MCF 10A (cell line): ENCODE data around the gene EFNB1. TPM values are rescaled to one million over a fixed set of nuclear protein-coding genes. Genes with fewer than 3 reads are reported as not detected.

ENCODE experiments used
- BruUV-seq: library from RNA; stranded (reverse); fragments of 400-500 nt; replicated peaks from 2 replicates; lab custom pipeline; 2021; lab: Mats Ljungman, UMichigan
- CTCF ChIA-PET: fragments of 300-600 bp; sonication (Branson Sonifier 250); formaldehyde crosslinking; extraction: SDS; loops from one replicate; lab custom pipeline; 2021; ENCODE audit warnings: antibody characterized with exemption, inconsistent platforms; lab: Yijun Ruan, JAX
- POLR2A ChIA-PET: fragments of 300-600, 350-650 bp; sonication (Branson Sonifier 250); formaldehyde crosslinking; extraction: SDS; loops from one replicate; lab custom pipeline; 2020; ENCODE audit warnings: antibody characterized with exemption, inconsistent platforms; lab: Yijun Ruan, JAX
- DNase-seq: peaks from one replicate; pipeline ENCODE4 v3.0.0-alpha.2; 2018; ENCODE audit not compliant: unreplicated experiment
- H3K27ac Mint-ChIP-seq: one replicate; pipeline ENCODE4 v1.8.0; 2022; ENCODE audit warnings: mild to moderate bottlenecking, low read depth, mixed read lengths; ENCODE audit not compliant: unreplicated experiment
- H3K27me3 Mint-ChIP-seq: one replicate; pipeline ENCODE4 v1.8.0; 2022; ENCODE audit warnings: mixed read lengths; ENCODE audit not compliant: insufficient read depth, unreplicated experiment
- H3K36me3 Mint-ChIP-seq: one replicate; pipeline ENCODE4 v1.8.0; 2022; ENCODE audit warnings: mild to moderate bottlenecking, moderate library complexity, mixed read lengths; ENCODE audit not compliant: insufficient read depth, unreplicated experiment
- H3K4me1 Mint-ChIP-seq: one replicate; pipeline ENCODE4 v1.8.0; 2022; ENCODE audit warnings: mixed read lengths; ENCODE audit not compliant: insufficient read depth, unreplicated experiment
- H3K4me3 Mint-ChIP-seq: one replicate; pipeline ENCODE4 v1.8.0; 2022; ENCODE audit warnings: mild to moderate bottlenecking, moderate library complexity, mixed read lengths; ENCODE audit not compliant: unreplicated experiment
- H3K9me3 Mint-ChIP-seq: one replicate; pipeline ENCODE4 v1.8.0; 2022; ENCODE audit warnings: mixed read lengths; ENCODE audit not compliant: unreplicated experiment
- CTCF ChIP-seq: fragments of 200-600 bp; IDR thresholded peaks from one replicate; pipeline ENCODE4 v1.8.0; 2022; ENCODE audit warnings: antibody characterized with exemption, mild to moderate bottlenecking; ENCODE audit not compliant: unreplicated experiment
- intact Hi-C: fragments of 100-400 bp; cut with micrococcal nuclease; formaldehyde crosslinking; loops from 2 replicates; pipeline ENCODE4 v1.14.1; 2022
- total RNA-seq: library from RNA; stranded (reverse); gene quantifications from 2 replicates; pipeline ENCODE4 v1.2.3, GENCODE V29; 2022

EFNB1 gene
- total RNA-seq, 1 experiment from 2014 or later, result 42.9 TPM

GRCh38 chrX:68878977-68879645 lies 50.3 kb downstream of the EFNB1 start:
- ChIA-PET POLR2A (interaction anchor here (1.0 to 1.7 kb wide), 6 partner anchors 14 to 51 kb away, joined by 3 to 5 read pairs (median 4); partner anchors contain the start of gene EFNB1), CTCF (interaction anchor here (0.6 to 1.3 kb wide), 11 partner anchors 9 to 258 kb away, joined by 3 to 6 read pairs (median 3); no protein-coding TSS in a partner anchor)
- H3K27ac Mint-ChIP-seq, result no peak overlapping the region
- no peaks in the 10 kb centered on the region for H3K9me3 Mint-ChIP-seq
- no peak for TF ChIP-seq CTCF
- H3K36me3 Mint-ChIP-seq, result peaks cover 6% of the 10 kb centered on the region
- H3K27me3 Mint-ChIP-seq, result peaks cover 48% of the 10 kb centered on the region
- no peaks in the 10 kb centered on the region for H3K4me1 Mint-ChIP-seq
- no TSS peak for BruUV-seq
- H3K4me3 Mint-ChIP-seq, result no peak overlapping the region
- intact Hi-C loops, result no loop called here
- DNase-seq, result peak; percentile 80

GRCh38 chrX:68880846-68881552 lies 52.2 kb downstream of the EFNB1 start:
- H3K9me3 Mint-ChIP-seq, result no peaks in the 10 kb centered on the region
- no peak overlapping the region for H3K4me3 Mint-ChIP-seq
- DNase-seq, result no peak
- BruUV-seq, result no TSS peak
- no peak for TF ChIP-seq CTCF
- peaks cover 6% of the 10 kb centered on the region for H3K36me3 Mint-ChIP-seq
- ChIA-PET CTCF (no interaction called here), POLR2A (no interaction called here)
- H3K27me3 Mint-ChIP-seq, result peaks cover 31% of the 10 kb centered on the region
- H3K27ac Mint-ChIP-seq, result no peak overlapping the region
- no peaks in the 10 kb centered on the region for H3K4me1 Mint-ChIP-seq
- intact Hi-C loops, result no loop called here

- Mint-ChIP-seq H3K27me3 (peaks cover 22% of the 10 kb centered on the region), H3K9me3 (no peaks in the 10 kb centered on the region), H3K27ac (no peak overlapping the region), H3K4me1 (no peaks in the 10 kb centered on the region), H3K36me3 (no peaks in the 10 kb centered on the region), H3K4me3 (no peak overlapping the region)
- POLR2A ChIA-PET, result no interaction called here
- no peak for DNase-seq
- BruUV-seq, result no TSS peak
- no peak for TF ChIP-seq CTCF
- intact Hi-C loops, result no loop called here
- CTCF ChIA-PET, result no interaction called here
These were observed 53.1 kb downstream of the EFNB1 start for GRCh38 chrX:68881911-68882310.

DNA sequence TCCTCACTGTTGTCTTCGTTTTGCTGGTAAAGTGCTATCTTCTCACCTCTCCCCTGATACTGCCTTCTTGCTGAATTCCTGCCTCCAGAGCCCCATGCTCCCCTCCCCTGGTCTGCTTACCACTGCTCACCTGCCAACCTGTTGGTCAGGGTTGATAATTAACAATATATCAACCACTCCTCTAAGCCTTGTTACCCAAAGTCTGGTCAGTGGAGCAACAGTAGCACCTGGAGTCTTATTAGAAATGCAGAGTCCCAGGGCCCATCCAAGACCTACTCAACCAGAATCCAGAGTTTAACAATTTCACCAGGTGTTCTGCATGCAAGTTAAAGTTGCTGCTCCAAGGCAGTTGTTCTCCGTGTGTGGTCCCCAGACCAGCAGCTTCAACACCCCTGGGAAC lies 55.0 kb downstream of the EFNB1 start:
- Mint-ChIP-seq H3K27me3 (peaks cover 22% of the 10 kb centered on the region), H3K27ac (no peak overlapping the region), H3K4me1 (no peaks in the 10 kb centered on the region), H3K36me3 (no peaks in the 10 kb centered on the region), H3K9me3 (no peaks in the 10 kb centered on the region), H3K4me3 (no peak overlapping the region)
- no peak for TF ChIP-seq CTCF
- no TSS peak for BruUV-seq
- ChIA-PET POLR2A (interaction anchor here (0.6 kb wide), 1 partner anchor 61 kb away, joined by 3 read pairs; no protein-coding TSS in a partner anchor), CTCF (no interaction called here)
- DNase-seq, result no peak
- intact Hi-C loops, result no loop called here
